Measurements from ENCODE around the gene GRIN2C.

The GRIN2C gene

GRCh38 chr17:74818291-74818938, 41.3 kb downstream of the GRIN2C start:
- no peak for DNase-seq

- no peak for DNase-seq
These were observed 42.6 kb downstream of the GRIN2C start for GRCh38 chr17:74816905-74817620.

GRCh38 chr17:74815550-74816370, 43.9 kb downstream of the GRIN2C start:
- no peak for DNase-seq

- no peak for DNase-seq
These were observed 44.6 kb downstream of the GRIN2C start for GRCh38 chr17:74815067-74815466.

- DNase-seq, result no peak
These were observed 45.2 kb downstream of the GRIN2C start for GRCh38 chr17:74814453-74814852.

- peak; percentile 55 for DNase-seq
These were observed 47.3 kb downstream of the GRIN2C start for GRCh38 chr17:74812109-74813009.

GRCh38 chr17:74810699-74811485, 48.8 kb downstream of the GRIN2C start:
- peak; percentile 95 for DNase-seq

GRCh38 chr17:74808714-74809430, 50.8 kb downstream of the GRIN2C start:
- DNase-seq, result no peak

- peak; percentile 98 for DNase-seq
These were observed 51.8 kb downstream of the GRIN2C start for GRCh38 chr17:74807925-74808324.

GRCh38 chr17:74807441-74807840, 52.2 kb downstream of the GRIN2C start:
- peak; percentile 95 for DNase-seq

GRCh38 chr17:74806334-74806733, 53.4 kb downstream of the GRIN2C start:
- DNase-seq, result no peak

- no peak for DNase-seq
These were observed 54.1 kb downstream of the GRIN2C start for GRCh38 chr17:74805591-74805991.

GRCh38 chr17:74804683-74805082, 55.0 kb downstream of the GRIN2C start:
- no peak for DNase-seq

- DNase-seq, result peak; percentile 72
These were observed 55.7 kb downstream of the GRIN2C start for GRCh38 chr17:74803971-74804370.

GRCh38 chr17:74803388-74803930, 56.2 kb downstream of the GRIN2C start:
- no peak for DNase-seq

GRCh38 chr17:74801896-74802295, 57.8 kb downstream of the GRIN2C start:
- no peak for DNase-seq

- DNase-seq, result no peak
These were observed 59.2 kb downstream of the GRIN2C start for GRCh38 chr17:74800531-74800930.

- no peak for DNase-seq
These were observed 60.6 kb downstream of the GRIN2C start for GRCh38 chr17:74799097-74799496.

- DNase-seq, result no peak
These were observed 61.4 kb downstream of the GRIN2C start for GRCh38 chr17:74798239-74798707.

GRCh38 chr17:74797824-74798223, 61.9 kb downstream of the GRIN2C start:
- no peak for DNase-seq

- DNase-seq, result no peak
These were observed 62.8 kb downstream of the GRIN2C start for GRCh38 chr17:74796866-74797265.

Measured in NCI-H446 treated with DMSO at 0.1 percent for 48 hours (cell line).